Measurements from ENCODE around the gene SIAH2.

SIAH2 gene

GRCh38 chr3:150739877-150740645 is 22.9 kb downstream of the SIAH2 start:
- peaks cover 11% of the 10 kb centered on the region for H3K36me3 ChIP-seq (ENCODE audit: control insufficient read depth, insufficient read depth, low read length)
- no peak overlapping the region for H3K4me3 ChIP-seq (ENCODE audit: low read depth, low read length)
- no peak overlapping the region for H3K27ac ChIP-seq (ENCODE audit: low read depth, low read length)
- H3K9ac ChIP-seq (ENCODE audit: low read length), result no peak overlapping the region
- no peaks in the 10 kb centered on the region for H3K27me3 ChIP-seq (ENCODE audit: control insufficient read depth, insufficient read depth, low read length)
- H3K4me1 ChIP-seq (ENCODE audit: control insufficient read depth, insufficient read depth, low read length), result peaks cover 33% of the 10 kb centered on the region
- no peaks in the 10 kb centered on the region for H3K9me3 ChIP-seq (ENCODE audit: control insufficient read depth, insufficient read depth, low read depth, low read length)

- H3K27ac ChIP-seq (ENCODE audit: low read depth, low read length), result no peak overlapping the region
- no peak overlapping the region for H3K4me3 ChIP-seq (ENCODE audit: low read depth, low read length)
- peaks cover 37% of the 10 kb centered on the region for H3K4me1 ChIP-seq (ENCODE audit: control insufficient read depth, insufficient read depth, low read length)
- H3K9ac ChIP-seq (ENCODE audit: low read length), result no peak overlapping the region
- H3K36me3 ChIP-seq (ENCODE audit: control insufficient read depth, insufficient read depth, low read length), result peaks cover 11% of the 10 kb centered on the region
- no peaks in the 10 kb centered on the region for H3K9me3 ChIP-seq (ENCODE audit: control insufficient read depth, insufficient read depth, low read depth, low read length)
- H3K27me3 ChIP-seq (ENCODE audit: control insufficient read depth, insufficient read depth, low read length), result no peaks in the 10 kb centered on the region
Measured at GRCh38 chr3:150739200-150739863, 23.6 kb downstream of the SIAH2 start.

- Histone ChIP-seq H3K9ac (ENCODE audit: low read length) (no peak overlapping the region), H3K4me1 (ENCODE audit: control insufficient read depth, insufficient read depth, low read length) (peaks cover 38% of the 10 kb centered on the region), H3K4me3 (ENCODE audit: low read depth, low read length) (no peak overlapping the region), H3K36me3 (ENCODE audit: control insufficient read depth, insufficient read depth, low read length) (peaks cover 11% of the 10 kb centered on the region), H3K27me3 (ENCODE audit: control insufficient read depth, insufficient read depth, low read length) (no peaks in the 10 kb centered on the region), H3K27ac (ENCODE audit: low read depth, low read length) (no peak overlapping the region), H3K9me3 (ENCODE audit: control insufficient read depth, insufficient read depth, low read depth, low read length) (no peaks in the 10 kb centered on the region)
Measured at GRCh38 chr3:150738688-150739087, 24.3 kb downstream of the SIAH2 start.

DNA sequence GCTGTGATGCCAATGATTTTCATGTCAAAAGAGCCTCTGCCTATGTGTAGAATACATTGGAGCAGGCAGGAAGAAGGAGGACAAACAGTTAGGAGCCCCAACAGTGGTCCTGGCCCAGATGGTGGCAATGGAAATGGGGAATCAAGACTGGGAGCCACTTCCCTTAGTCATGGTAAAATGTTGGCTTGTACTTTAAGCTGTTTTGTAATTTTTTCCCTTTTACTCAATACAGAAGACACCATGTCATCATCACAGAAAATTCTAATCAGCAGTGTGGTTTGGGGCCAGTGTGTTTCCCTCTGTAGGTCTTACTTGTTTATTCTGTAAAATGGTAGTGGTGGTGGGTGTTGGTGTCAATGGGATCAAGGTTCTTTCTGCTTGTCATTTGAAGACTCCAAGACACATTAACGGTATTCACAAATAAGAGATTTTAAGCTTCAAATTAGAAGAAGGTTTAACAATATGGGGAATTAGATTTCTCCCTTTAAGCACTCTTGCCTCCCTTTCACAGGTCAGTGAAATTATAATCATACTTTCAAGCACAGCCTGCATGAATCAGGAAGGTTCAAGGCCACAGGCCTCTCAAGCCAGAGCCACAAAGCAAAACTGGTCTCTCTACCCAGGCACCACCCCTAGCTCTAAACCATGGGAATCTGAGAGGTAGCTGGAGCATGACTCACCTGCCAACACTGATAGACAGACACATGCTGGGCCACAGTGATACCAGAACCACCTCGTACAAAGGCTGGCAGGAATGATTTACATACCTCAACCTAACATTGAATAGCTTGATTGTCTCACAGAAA is 24.9 kb downstream of the SIAH2 start:
- H3K4me3 ChIP-seq (ENCODE audit: low read depth, low read length), result no peak overlapping the region

DNA sequence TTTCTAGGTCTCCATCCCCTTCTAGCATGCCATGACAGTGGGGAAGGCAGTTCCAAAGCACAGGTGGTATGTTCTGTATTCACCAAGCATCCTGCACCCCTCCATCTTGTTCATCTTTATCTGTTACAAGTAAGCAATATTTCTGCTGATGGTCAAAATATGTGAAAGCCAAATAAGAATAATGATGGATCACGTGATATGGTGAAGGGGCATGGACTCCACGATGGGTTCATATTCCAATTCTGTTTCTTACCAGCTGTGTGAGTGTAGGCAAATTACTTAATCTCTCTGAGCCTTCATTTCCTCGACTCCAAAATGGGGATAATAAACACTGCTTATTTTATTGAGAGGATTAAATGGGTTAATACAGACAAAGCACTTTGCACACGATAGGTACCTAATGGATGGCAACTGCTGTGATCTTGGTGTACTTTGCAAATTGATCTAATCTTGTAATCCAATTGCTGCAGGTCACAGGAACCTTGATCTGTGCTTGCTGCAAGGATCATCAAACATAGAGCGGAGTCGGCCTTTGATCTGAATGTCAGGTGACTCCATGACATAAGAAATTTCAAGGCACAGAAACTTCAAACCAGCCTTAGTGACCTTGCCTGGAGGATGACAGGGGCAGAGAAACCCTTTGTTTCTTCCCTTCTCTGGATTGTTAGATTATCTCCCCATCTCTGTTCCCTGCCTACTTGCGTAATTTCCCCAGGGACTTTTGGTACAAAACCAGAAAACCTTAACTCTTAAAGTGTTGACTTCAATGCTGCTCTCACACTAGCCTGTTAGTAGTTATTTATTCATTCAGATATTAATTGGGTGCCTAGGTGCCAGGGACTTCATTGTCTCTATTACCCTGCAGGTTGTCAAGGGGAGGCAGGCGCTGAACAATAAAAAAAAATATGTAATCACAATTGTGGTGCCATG is 25.8 kb downstream of the SIAH2 start:
- no peak overlapping the region for H3K9ac ChIP-seq (ENCODE audit: low read length)
- H3K36me3 ChIP-seq (ENCODE audit: control insufficient read depth, insufficient read depth, low read length), result peaks cover 7% of the 10 kb centered on the region
- H3K4me3 ChIP-seq (ENCODE audit: low read depth, low read length), result no peak overlapping the region
- H3K9me3 ChIP-seq (ENCODE audit: control insufficient read depth, insufficient read depth, low read depth, low read length), result no peaks in the 10 kb centered on the region
- no peak overlapping the region; the same call in 1 of the 2 replicates for H3K27ac ChIP-seq (ENCODE audit: low read depth, low read length)
- no peaks in the 10 kb centered on the region for H3K27me3 ChIP-seq (ENCODE audit: control insufficient read depth, insufficient read depth, low read length)
- H3K4me1 ChIP-seq (ENCODE audit: control insufficient read depth, insufficient read depth, low read length), result peaks cover 44% of the 10 kb centered on the region

More for the DNA sequence above, 24.9 kb downstream of the SIAH2 start:
- Histone ChIP-seq H3K27me3 (ENCODE audit: control insufficient read depth, insufficient read depth, low read length) (no peaks in the 10 kb centered on the region), H3K4me1 (ENCODE audit: control insufficient read depth, insufficient read depth, low read length) (peaks cover 44% of the 10 kb centered on the region), H3K36me3 (ENCODE audit: control insufficient read depth, insufficient read depth, low read length) (peaks cover 11% of the 10 kb centered on the region), H3K9ac (ENCODE audit: low read length) (no peak overlapping the region), H3K9me3 (ENCODE audit: control insufficient read depth, insufficient read depth, low read depth, low read length) (no peaks in the 10 kb centered on the region), H3K27ac (ENCODE audit: low read depth, low read length) (no peak overlapping the region; the same call in 1 of the 2 replicates)

DNA sequence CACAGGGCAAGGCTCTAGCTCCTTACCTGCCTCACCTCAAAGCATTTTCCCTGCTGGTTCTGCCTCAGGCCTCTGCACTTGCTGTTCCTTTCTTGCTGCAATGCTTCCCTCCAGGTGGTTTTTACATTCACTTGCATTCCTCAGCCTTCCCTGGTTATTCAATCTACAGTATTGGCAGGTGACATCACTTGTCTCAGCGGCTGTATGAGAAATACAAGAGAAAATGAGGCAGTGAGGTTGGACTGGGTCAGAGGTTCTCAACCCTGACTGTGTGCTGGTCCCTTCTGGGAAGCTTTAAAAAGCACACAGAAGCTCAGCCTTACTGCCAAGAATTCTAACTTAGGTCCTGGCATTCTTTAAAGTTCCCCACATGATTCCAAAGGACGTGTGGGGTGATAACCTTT is 26.7 kb downstream of the SIAH2 start:
- peak overlapping the region; percentile 20; the same call in 1 of the 2 replicates for H3K27ac ChIP-seq (ENCODE audit: low read depth, low read length)
- no peak overlapping the region for H3K4me3 ChIP-seq (ENCODE audit: low read depth, low read length)
- H3K9me3 ChIP-seq (ENCODE audit: control insufficient read depth, insufficient read depth, low read depth, low read length), result no peaks in the 10 kb centered on the region
- no peaks in the 10 kb centered on the region for H3K36me3 ChIP-seq (ENCODE audit: control insufficient read depth, insufficient read depth, low read length)
- H3K9ac ChIP-seq (ENCODE audit: low read length), result peak overlapping the region; percentile 19
- H3K4me1 ChIP-seq (ENCODE audit: control insufficient read depth, insufficient read depth, low read length), result peaks cover 44% of the 10 kb centered on the region
- no peaks in the 10 kb centered on the region for H3K27me3 ChIP-seq (ENCODE audit: control insufficient read depth, insufficient read depth, low read length)

DNA sequence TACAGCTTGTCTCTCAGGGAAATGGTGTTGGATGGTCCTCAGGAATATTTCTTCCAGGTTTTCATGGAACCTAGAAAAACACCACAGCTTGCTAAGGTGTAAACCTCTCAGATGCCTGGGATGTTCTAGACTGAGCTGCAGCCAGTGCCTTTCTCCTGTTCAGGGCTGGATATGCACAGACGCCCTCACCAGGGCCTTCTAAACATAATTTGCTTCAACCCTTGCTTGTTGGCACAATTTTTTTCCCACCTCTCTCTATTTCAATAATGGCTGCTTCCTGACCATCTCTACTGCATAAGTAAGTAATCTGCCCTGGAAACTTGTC is 28.2 kb downstream of the SIAH2 start:
- Histone ChIP-seq H3K4me1 (ENCODE audit: control insufficient read depth, insufficient read depth, low read length) (peaks cover 44% of the 10 kb centered on the region), H3K27me3 (ENCODE audit: control insufficient read depth, insufficient read depth, low read length) (no peaks in the 10 kb centered on the region), H3K9ac (ENCODE audit: low read length) (no peak overlapping the region), H3K4me3 (ENCODE audit: low read depth, low read length) (no peak overlapping the region), H3K9me3 (ENCODE audit: control insufficient read depth, insufficient read depth, low read depth, low read length) (no peaks in the 10 kb centered on the region), H3K27ac (ENCODE audit: low read depth, low read length) (no peak overlapping the region), H3K36me3 (ENCODE audit: control insufficient read depth, insufficient read depth, low read length) (no peaks in the 10 kb centered on the region)

- H3K4me3 ChIP-seq (ENCODE audit: low read depth, low read length), result no peak overlapping the region
- H3K27ac ChIP-seq (ENCODE audit: low read depth, low read length), result no peak overlapping the region
- H3K4me1 ChIP-seq (ENCODE audit: control insufficient read depth, insufficient read depth, low read length), result peaks cover 44% of the 10 kb centered on the region
- H3K27me3 ChIP-seq (ENCODE audit: control insufficient read depth, insufficient read depth, low read length), result no peaks in the 10 kb centered on the region
- H3K9me3 ChIP-seq (ENCODE audit: control insufficient read depth, insufficient read depth, low read depth, low read length), result no peaks in the 10 kb centered on the region
- H3K36me3 ChIP-seq (ENCODE audit: control insufficient read depth, insufficient read depth, low read length), result no peaks in the 10 kb centered on the region
- no peak overlapping the region for H3K9ac ChIP-seq (ENCODE audit: low read length)
Measured at GRCh38 chr3:150733936-150734794, 28.8 kb downstream of the SIAH2 start.

- no peaks in the 10 kb centered on the region for H3K27me3 ChIP-seq (ENCODE audit: control insufficient read depth, insufficient read depth, low read length)
- no peak overlapping the region for H3K4me3 ChIP-seq (ENCODE audit: low read depth, low read length)
- no peak overlapping the region for H3K9ac ChIP-seq (ENCODE audit: low read length)
- H3K27ac ChIP-seq (ENCODE audit: low read depth, low read length), result no peak overlapping the region
- H3K36me3 ChIP-seq (ENCODE audit: control insufficient read depth, insufficient read depth, low read length), result no peaks in the 10 kb centered on the region
- H3K9me3 ChIP-seq (ENCODE audit: control insufficient read depth, insufficient read depth, low read depth, low read length), result no peaks in the 10 kb centered on the region
- peaks cover 39% of the 10 kb centered on the region for H3K4me1 ChIP-seq (ENCODE audit: control insufficient read depth, insufficient read depth, low read length)
Measured at GRCh38 chr3:150733373-150733935, 29.5 kb downstream of the SIAH2 start.

Data from HUES6 (cell line).